Endothelial cell of umbilical vein (primary cell): ENCODE measurements around the gene BCL11B. TPM values are rescaled to one million over a fixed set of nuclear protein-coding genes. Genes with fewer than 3 reads are reported as not detected.

ENCODE experiments used
- BruUV-seq: library from RNA; stranded (reverse); fragments of 400-500 nt; replicated peaks from 2 replicates; lab custom pipeline; 2021; lab: Mats Ljungman, UMichigan
- CTCF ChIA-PET: fragments of 300-600, 350-600 bp; sonication (Branson Sonifier 250); formaldehyde crosslinking; loops from one replicate; lab custom pipeline; 2021; ENCODE audit warnings: antibody characterized with exemption, inconsistent platforms; lab: Charles Lee
- POLR2A ChIA-PET: fragments of 300-600, 350-600 bp; sonication (Branson Sonifier 250); formaldehyde crosslinking; loops from one replicate; lab custom pipeline; 2021; ENCODE audit warnings: antibody characterized with exemption, inconsistent platforms; lab: Charles Lee
- DNase-seq: peaks from one replicate; pipeline ENCODE4 v3.0.0-alpha.2; 2011; ENCODE audit warnings: low read depth, low spot score
- FAIRE-seq: peaks from 2 replicates; lab custom pipeline; 2011; peaks lifted over from hg19 to GRCh38; lab: Jason Lieb, UNC
- H2AFZ ChIP-seq: 2 replicates; pipeline ENCODE4 v1.6.0; 2012; ENCODE audit warnings: low read depth, low read length, control low read depth, inconsistent platforms
- H3K27ac ChIP-seq: 2 replicates; pipeline ENCODE4 v1.5.1; 2011; ENCODE audit warnings: low read depth, mild to moderate bottlenecking, control low read depth, low read length, moderate library complexity; ENCODE audit not compliant: insufficient read depth
- H3K27me3 ChIP-seq, 2 experiments: 2 replicates each; pipeline versions ENCODE4 v1.6.0 to v1.6.1; 2011; ENCODE audit warnings: low read length in 2 of 2, mixed read lengths in 1 of 2; ENCODE audit not compliant: control insufficient read depth in 2 of 2, insufficient read depth in 2 of 2
- H3K36me3 ChIP-seq, 2 experiments: 2 replicates in 1 of 2; 3 replicates in 1 of 2; pipeline ENCODE4 v1.5.1; 2011; ENCODE audit warnings: low read length in 2 of 2, mild to moderate bottlenecking in 1 of 2, moderate library complexity in 1 of 2; ENCODE audit not compliant: control insufficient read depth in 2 of 2, insufficient read depth in 2 of 2; ENCODE audit errors: extremely low read depth in 1 of 2
- H3K4me1 ChIP-seq: 3 replicates; pipeline ENCODE4 v1.5.1; 2011; ENCODE audit warnings: mild to moderate bottlenecking, low read length; ENCODE audit not compliant: control insufficient read depth, insufficient read depth; ENCODE audit errors: extremely low read depth
- H3K4me2 ChIP-seq: 2 replicates; pipeline ENCODE4 v1.6.1; 2011; ENCODE audit warnings: low read length, control low read depth, mixed read lengths; ENCODE audit not compliant: insufficient read depth
- H3K4me3 ChIP-seq, 3 experiments: fragments of 200-600 bp in 1 of 3; sonication (generic), shearing (Covaris generic) in 1 of 3; replicated peaks in 1 of 3; 2 replicates each; pipeline ENCODE4 v1.5.1; 2011 to 2016; ENCODE audit warnings: control low read depth in 3 of 3, low read length in 3 of 3, mild to moderate bottlenecking in 2 of 3, inconsistent platforms in 1 of 3, low read depth in 1 of 3, moderate library complexity in 1 of 3; ENCODE audit not compliant: insufficient read depth in 1 of 3
- H3K79me2 ChIP-seq: 2 replicates; pipeline ENCODE4 v1.6.0; 2012; ENCODE audit warnings: low read length, inconsistent platforms; ENCODE audit not compliant: control insufficient read depth, insufficient read depth
- H3K9ac ChIP-seq: replicated peaks from 2 replicates; pipeline ENCODE3; 2011; ENCODE audit warnings: low read length, control low read depth; ENCODE audit not compliant: insufficient read depth; ENCODE audit errors: extremely low read depth
- H3K9me1 ChIP-seq: replicated peaks from 3 replicates; pipeline ENCODE4 v1.6.0; 2011; ENCODE audit warnings: mild to moderate bottlenecking, low read length; ENCODE audit not compliant: control insufficient read depth, insufficient read depth; ENCODE audit errors: extremely low read depth
- H3K9me3 ChIP-seq: replicated peaks from 2 replicates; pipeline ENCODE4 v1.5.1; 2012; ENCODE audit warnings: low read length, inconsistent platforms; ENCODE audit not compliant: control insufficient read depth, insufficient read depth
- H4K20me1 ChIP-seq: replicated peaks from 2 replicates; pipeline ENCODE3; 2011; ENCODE audit warnings: mild to moderate bottlenecking, low read length; ENCODE audit not compliant: control insufficient read depth, insufficient read depth; ENCODE audit errors: extremely low read depth
- EZH2 ChIP-seq: IDR thresholded peaks from 2 replicates; pipeline ENCODE4 v1.6.1; 2012; ENCODE audit warnings: borderline replicate concordance, low read depth, mild to moderate bottlenecking, moderate library complexity, low read length, inconsistent platforms; ENCODE audit not compliant: severe bottlenecking
- FOS ChIP-seq: IDR thresholded peaks from 2 replicates; pipeline ENCODE4 v1.6.1; 2011; ENCODE audit warnings: mild to moderate bottlenecking, low read length, moderate library complexity, borderline replicate concordance; ENCODE audit not compliant: insufficient read depth
- MYC ChIP-seq: IDR thresholded peaks from one replicate; pipeline ENCODE4 v1.6.1; 2011; ENCODE audit warnings: mild to moderate bottlenecking, low read depth, low read length
- dilution Hi-C: fragments of 300-500 bp; cut with MboI; formaldehyde crosslinking; loops from one replicate; pipeline ENCODE4 v1.15.0; 2019; ENCODE audit warnings: low sequenced_read_pairs; ENCODE audit not compliant: extremely low pct_ligation_motif_present
- intact Hi-C: fragments of 100-400 bp; cut with micrococcal nuclease; formaldehyde crosslinking; loops from one replicate; pipeline ENCODE4 v1.10.0; 2022
- polyA plus RNA-seq, 4 experiments: library from polyadenylated mRNA; depleted of rRNA in 3 of 4; stranded (reverse) in 3 of 4; unstranded in 1 of 4; fragments of >200 nt; gene quantifications; 2 replicates each; pipeline versions ENCODE4 v1.2.1 to v1.2.3, GENCODE V29; 2011 to 2012; ENCODE audit warnings: missing spikeins in 1 of 4
- total RNA-seq: library from RNA; stranded (reverse); gene quantifications from 2 replicates; pipeline ENCODE4 v1.2.3, GENCODE V29; 2021
- TF ChIP-seq, protein P1 (sequence below), 2 donors: IDR thresholded peaks; 1 replicate in 1 of 2; 2 replicates in 1 of 2; pipeline ENCODE4 v1.5.1; 2011; ENCODE audit warnings: low read length in 2 of 2, mild to moderate bottlenecking in 2 of 2, moderate library complexity in 2 of 2, control low read depth in 1 of 2, inconsistent platforms in 1 of 2, low read depth in 1 of 2; ENCODE audit not compliant: insufficient read depth in 1 of 2; ENCODE audit errors: extremely low read depth in 1 of 2
- TF ChIP-seq, protein P2 (sequence below): IDR thresholded peaks from 2 replicates; pipeline ENCODE4 v1.6.1; 2011; ENCODE audit not compliant: insufficient read depth, insufficient read length

Gene BCL11B
- total and polyA plus RNA-seq, 2 donors (not counting 3 experiments of a cell fraction or from before 2014, with no cell fraction given) = 0.03 to 0.07 TPM

DNA sequence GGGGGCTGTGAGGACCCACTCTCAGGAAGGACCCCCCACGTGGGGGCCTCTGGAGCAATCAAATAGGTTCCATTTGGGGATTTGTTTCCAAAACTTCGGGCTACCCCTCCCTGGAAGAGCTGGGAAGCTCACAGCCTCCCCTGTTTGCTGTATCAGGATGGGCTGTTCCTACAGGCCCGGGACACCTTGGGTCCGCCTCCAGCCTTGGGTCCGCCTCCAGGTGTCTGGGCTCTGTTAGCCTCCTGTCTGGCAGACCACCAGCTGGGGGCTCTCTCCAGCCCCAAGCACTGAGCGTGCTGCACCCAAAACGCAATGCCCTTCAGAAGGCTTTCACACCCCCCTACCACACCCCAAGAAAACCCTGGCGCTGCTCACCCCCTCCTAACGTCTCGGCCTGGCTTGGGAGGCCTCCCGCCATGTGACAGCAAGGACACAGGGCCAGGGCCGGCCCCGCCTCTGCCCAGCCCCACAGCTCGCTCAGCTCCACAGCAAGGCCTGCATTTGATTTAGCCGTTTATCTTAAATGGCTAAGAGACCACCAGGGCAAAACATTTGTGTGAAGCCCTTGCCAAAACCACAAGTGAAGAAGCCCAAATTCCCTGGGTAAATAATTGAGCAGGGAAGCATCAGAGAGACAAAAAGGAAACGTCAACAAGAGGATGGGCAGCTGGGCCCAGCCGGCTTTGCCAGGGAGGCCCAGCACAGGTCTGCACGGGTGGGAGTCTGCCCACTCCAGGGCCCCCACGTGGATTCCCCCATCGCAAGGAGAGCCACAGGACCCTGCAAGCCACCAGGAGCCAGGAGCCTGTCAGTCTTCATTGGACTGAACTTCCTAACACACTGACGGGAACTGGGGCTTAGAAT, 39.9 kb downstream of the BCL11B start:
- DNase-seq (no peak), FAIRE-seq (no peak)
- intact Hi-C loops (no loop called here), dilution Hi-C loops (no loop called here)
- CTCF ChIA-PET = no interaction called here
- no peaks in the 10 kb centered on the region for H3K79me2 ChIP-seq
- BruUV-seq = no TSS peak
- no peaks in the 10 kb centered on the region for H3K27me3 ChIP-seq
- no peaks in the 10 kb centered on the region for H3K4me1 ChIP-seq
- peaks cover 2% of the 10 kb centered on the region for H3K9me3 ChIP-seq
- H2AFZ ChIP-seq = no peak overlapping the region
- POLR2A ChIA-PET = no interaction called here
- H3K36me3 ChIP-seq = no peaks in the 10 kb centered on the region
- no peak for TF ChIP-seq MYC
- TF ChIP-seq FOS = no peak
- TF ChIP-seq EZH2 = no peak
- TF ChIP-seq, protein P1, sequence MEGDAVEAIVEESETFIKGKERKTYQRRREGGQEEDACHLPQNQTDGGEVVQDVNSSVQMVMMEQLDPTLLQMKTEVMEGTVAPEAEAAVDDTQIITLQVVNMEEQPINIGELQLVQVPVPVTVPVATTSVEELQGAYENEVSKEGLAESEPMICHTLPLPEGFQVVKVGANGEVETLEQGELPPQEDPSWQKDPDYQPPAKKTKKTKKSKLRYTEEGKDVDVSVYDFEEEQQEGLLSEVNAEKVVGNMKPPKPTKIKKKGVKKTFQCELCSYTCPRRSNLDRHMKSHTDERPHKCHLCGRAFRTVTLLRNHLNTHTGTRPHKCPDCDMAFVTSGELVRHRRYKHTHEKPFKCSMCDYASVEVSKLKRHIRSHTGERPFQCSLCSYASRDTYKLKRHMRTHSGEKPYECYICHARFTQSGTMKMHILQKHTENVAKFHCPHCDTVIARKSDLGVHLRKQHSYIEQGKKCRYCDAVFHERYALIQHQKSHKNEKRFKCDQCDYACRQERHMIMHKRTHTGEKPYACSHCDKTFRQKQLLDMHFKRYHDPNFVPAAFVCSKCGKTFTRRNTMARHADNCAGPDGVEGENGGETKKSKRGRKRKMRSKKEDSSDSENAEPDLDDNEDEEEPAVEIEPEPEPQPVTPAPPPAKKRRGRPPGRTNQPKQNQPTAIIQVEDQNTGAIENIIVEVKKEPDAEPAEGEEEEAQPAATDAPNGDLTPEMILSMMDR (IDR thresholded peaks at IDR 0.05; ENCODE audit: extremely low read depth in 1 of 2, insufficient read depth in 1 of 2, low read depth in 1 of 2, low read length in 2 of 2) = no peak
- TF ChIP-seq, protein P2, sequence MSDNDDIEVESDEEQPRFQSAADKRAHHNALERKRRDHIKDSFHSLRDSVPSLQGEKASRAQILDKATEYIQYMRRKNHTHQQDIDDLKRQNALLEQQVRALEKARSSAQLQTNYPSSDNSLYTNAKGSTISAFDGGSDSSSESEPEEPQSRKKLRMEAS = no peak
- no peak overlapping the region for H3K9ac ChIP-seq
- H3K4me3 ChIP-seq = no peak overlapping the region
- no peaks in the 10 kb centered on the region for H3K9me1 ChIP-seq
- H4K20me1 ChIP-seq = no peaks in the 10 kb centered on the region
- no peak overlapping the region for H3K4me2 ChIP-seq
- H3K27ac ChIP-seq = no peak overlapping the region
